ENCODE data around the gene CNPY4.

The CNPY4 gene

GRCh38 chr7:100152404-100152803, 33.0 kb downstream of the CNPY4 start:
- no peak overlapping the region for H3K4me3 ChIP-seq (ENCODE audit: low read depth, low read length)
- DNase-seq (ENCODE audit: low read depth): peak; percentile 88
- TF ChIP-seq MYC (IDR thresholded peaks at IDR 0.05; ENCODE audit: low read depth, low read length): 0 out of 2 replicates have a peak, but pooled peaks have one; percentile 25
- peak; percentile 26 for TF ChIP-seq CTCF (IDR thresholded peaks at IDR 0.05; ENCODE audit: low read depth, low read length)
- peak; percentile 50 for TF ChIP-seq MAX (IDR thresholded peaks at IDR 0.05; ENCODE audit: low read depth, low read length)
- TF ChIP-seq POLR2A (IDR thresholded peaks at IDR 0.05; ENCODE audit: extremely low read depth, insufficient read length): no peak

GRCh38 chr7:100152937-100153666, 33.7 kb downstream of the CNPY4 start:
- TF ChIP-seq MYC (IDR thresholded peaks at IDR 0.05; ENCODE audit: low read depth, low read length): no peak
- no peak for TF ChIP-seq POLR2A (IDR thresholded peaks at IDR 0.05; ENCODE audit: extremely low read depth, insufficient read length)
- no peak for TF ChIP-seq MAX (IDR thresholded peaks at IDR 0.05; ENCODE audit: low read depth, low read length)
- no peak for TF ChIP-seq CTCF (IDR thresholded peaks at IDR 0.05; ENCODE audit: low read depth, low read length)
- no peak overlapping the region for H3K4me3 ChIP-seq (ENCODE audit: low read depth, low read length)
- no peak for DNase-seq (ENCODE audit: low read depth)

- H3K4me3 ChIP-seq (ENCODE audit: low read depth, low read length): no peak overlapping the region
- no peak for DNase-seq (ENCODE audit: low read depth)
- no peak for TF ChIP-seq POLR2A (IDR thresholded peaks at IDR 0.05; ENCODE audit: extremely low read depth, insufficient read length)
Measured at GRCh38 chr7:100153708-100154535, 34.5 kb downstream of the CNPY4 start.

GRCh38 chr7:100154651-100155491, 35.4 kb downstream of the CNPY4 start:
- no peak overlapping the region for H3K4me3 ChIP-seq (ENCODE audit: low read depth, low read length)
- DNase-seq (ENCODE audit: low read depth): no peak
- TF ChIP-seq MYC (IDR thresholded peaks at IDR 0.05; ENCODE audit: low read depth, low read length) (no peak), POLR2A (IDR thresholded peaks at IDR 0.05; ENCODE audit: extremely low read depth, insufficient read length) (no peak), CTCF (IDR thresholded peaks at IDR 0.05; ENCODE audit: low read depth, low read length) (no peak), MAX (IDR thresholded peaks at IDR 0.05; ENCODE audit: low read depth, low read length) (no peak)

GRCh38 chr7:100155553-100156317, 36.3 kb downstream of the CNPY4 start:
- H3K4me3 ChIP-seq (ENCODE audit: low read depth, low read length): no peak overlapping the region
- no peak for TF ChIP-seq CTCF (IDR thresholded peaks at IDR 0.05; ENCODE audit: low read depth, low read length)
- no peak for TF ChIP-seq MAX (IDR thresholded peaks at IDR 0.05; ENCODE audit: low read depth, low read length)
- no peak for TF ChIP-seq POLR2A (IDR thresholded peaks at IDR 0.05; ENCODE audit: extremely low read depth, insufficient read length)
- no peak for TF ChIP-seq MYC (IDR thresholded peaks at IDR 0.05; ENCODE audit: low read depth, low read length)
- no peak for DNase-seq (ENCODE audit: low read depth)

All from NB4 (cell line).